Common myeloid progenitor, CD34-positive (primary cell): Measurements from ENCODE around the gene ITSN1.

Experiments used
- CTCF ChIA-PET: fragments of 350-600 bp; sonication (Branson Sonifier 250); formaldehyde crosslinking; loops from one replicate; lab custom pipeline; 2021; ENCODE audit warnings: antibody characterized with exemption; lab: Charles Lee
- POLR2A ChIA-PET: fragments of 350-600 bp; sonication (Branson Sonifier 250); formaldehyde crosslinking; loops from one replicate; lab custom pipeline; 2021; ENCODE audit warnings: antibody characterized with exemption; lab: Charles Lee
- DNase-seq, 3 donors: peaks; one replicate each; pipeline versions ENCODE4 v3.0.0 to v3.0.0-alpha.2; 2013
- H3K27ac ChIP-seq, 2 experiments: 1 replicate in 1 of 2; 2 replicates in 1 of 2; pipeline ENCODE4 v1.7.0; 2013; ENCODE audit warnings: inconsistent platforms in 2 of 2, low read length in 2 of 2, mild to moderate bottlenecking in 2 of 2, low read depth in 1 of 2, moderate library complexity in 1 of 2; ENCODE audit not compliant: severe bottlenecking in 2 of 2, insufficient read depth in 1 of 2, poor library complexity in 1 of 2
- H3K27me3 ChIP-seq, 5 experiments: replicated peaks in 2 of 5; 1 replicate in 3 of 5; 2 replicates in 2 of 5; pipeline versions ENCODE4 v1.6.1 to v1.7.0; 2013; ENCODE audit warnings: low read length in 4 of 5, mild to moderate bottlenecking in 2 of 5, moderate library complexity in 2 of 5, inconsistent platforms in 1 of 5; ENCODE audit not compliant: insufficient read depth in 5 of 5, control insufficient read depth in 4 of 5
- H3K36me3 ChIP-seq, 4 experiments: 1 replicate in 2 of 4; 2 replicates in 2 of 4; pipeline versions ENCODE4 v1.6.1 to v1.7.0; 2013; ENCODE audit warnings: low read length in 3 of 4, control low read depth in 1 of 4, mild to moderate bottlenecking in 1 of 4; ENCODE audit not compliant: control insufficient read depth in 4 of 4, insufficient read depth in 4 of 4
- H3K4me1 ChIP-seq, 4 experiments: 1 replicate in 3 of 4; 2 replicates in 1 of 4; pipeline versions ENCODE4 v1.6.1 to v1.7.1; 2013; ENCODE audit warnings: low read length in 3 of 4, mild to moderate bottlenecking in 3 of 4, control low read depth in 1 of 4, inconsistent platforms in 1 of 4, moderate library complexity in 1 of 4; ENCODE audit not compliant: control insufficient read depth in 4 of 4, insufficient read depth in 4 of 4; ENCODE audit errors: control extremely low read depth in 1 of 4
- H3K4me3 ChIP-seq, 7 experiments: 1 replicate in 4 of 7; 2 replicates in 3 of 7; pipeline versions ENCODE4 v1.5.1 to v1.7.0; 2013; ENCODE audit warnings: mild to moderate bottlenecking in 7 of 7, low read length in 6 of 7, moderate library complexity in 6 of 7, inconsistent platforms in 2 of 7, low read depth in 2 of 7, control low read depth in 1 of 7; ENCODE audit not compliant: insufficient read depth in 4 of 7, control insufficient read depth in 1 of 7; ENCODE audit errors: extremely low read depth in 1 of 7
- H3K9me3 ChIP-seq, 5 experiments: 1 replicate in 4 of 5; 2 replicates in 1 of 5; pipeline versions ENCODE4 v1.6.1 to v1.7.1; 2013; ENCODE audit warnings: low read length in 4 of 5, mild to moderate bottlenecking in 2 of 5, inconsistent platforms in 1 of 5, low read depth in 1 of 5, moderate library complexity in 1 of 5; ENCODE audit not compliant: control insufficient read depth in 4 of 5, insufficient read depth in 2 of 5; ENCODE audit errors: control extremely low read depth in 1 of 5
- WGBS: methylation state at CpG from one replicate; pipeline ENCODE4 v1.1.5; 2013; ENCODE audit not compliant: insufficient coverage; 5-methylcytosine and 5-hydroxymethylcytosine counted together

Gene ITSN1

DNA sequence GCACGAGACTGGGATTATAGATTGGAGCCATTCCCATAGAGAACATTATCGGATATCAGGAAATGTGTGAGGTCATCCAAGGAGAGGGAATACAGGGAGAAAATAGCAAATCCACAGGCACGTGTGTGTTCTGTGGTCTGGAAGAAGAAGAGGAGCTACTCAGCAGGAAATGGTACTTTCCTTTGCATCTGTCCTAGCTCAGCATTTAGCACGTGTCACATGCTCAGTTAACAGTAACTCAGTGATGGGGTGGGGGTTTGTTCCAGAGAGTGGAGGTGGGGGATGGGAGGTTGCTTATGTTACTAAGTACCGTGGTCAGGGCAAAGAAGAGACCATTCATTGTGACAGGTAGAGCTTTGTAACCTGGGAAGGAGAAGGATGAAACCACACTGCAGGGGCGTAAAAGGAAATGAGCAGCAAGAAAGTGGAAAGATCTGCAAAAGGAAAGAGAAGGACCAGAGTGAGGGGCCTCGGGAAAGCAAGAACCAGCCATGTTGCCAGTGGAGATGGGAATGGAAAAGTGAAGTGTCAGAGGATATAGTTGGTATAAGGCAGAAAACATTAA lies 172.9 kb downstream of the ITSN1 start:
- H3K27me3 ChIP-seq, result no peaks in the 10 kb centered on the region
- H3K9me3 ChIP-seq, result no peaks in the 10 kb centered on the region
- CTCF ChIA-PET, result no interaction called here
- H3K36me3 ChIP-seq, result no peaks in the 10 kb centered on the region
- peak in 2 of 3 donors; percentile 11 to 12 for DNase-seq
- peaks cover 0 to 11% (median 5%) of the 10 kb centered on the region in 4 experiments for H3K4me1 ChIP-seq
- H3K27ac ChIP-seq, result no peak overlapping the region
- WGBS, result 79% methylated on average over 5 of the region's 7 CpGs
- H3K4me3 ChIP-seq, result no peak overlapping the region
- POLR2A ChIA-PET, result no interaction called here

DNA sequence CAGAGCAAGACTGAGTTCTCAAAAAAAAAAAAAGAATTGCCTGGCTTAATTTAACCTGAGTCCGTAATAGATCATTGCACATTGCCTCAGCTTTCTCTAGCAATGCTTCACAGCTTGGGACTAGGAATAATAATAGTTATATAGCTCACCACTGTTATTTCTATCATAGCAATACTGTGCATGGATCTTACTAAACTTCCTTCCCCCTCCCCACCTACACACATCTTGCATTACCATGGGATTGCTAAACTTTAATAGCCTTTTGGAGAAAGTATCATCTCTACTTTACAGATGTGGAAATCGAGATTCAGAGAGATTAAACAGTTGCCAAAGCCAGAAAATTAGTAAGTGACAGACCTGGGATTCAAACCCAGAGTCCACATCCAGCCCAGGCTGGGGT lies 173.9 kb downstream of the ITSN1 start:
- CTCF ChIA-PET, result no interaction called here
- POLR2A ChIA-PET, result no interaction called here
- DNase-seq, result no peak
- Histone ChIP-seq H3K36me3 (no peaks in the 10 kb centered on the region), H3K4me3 (no peak overlapping the region), H3K9me3 (no peaks in the 10 kb centered on the region), H3K27ac (no peak overlapping the region), H3K4me1 (peaks cover 0 to 11% (median 5%) of the 10 kb centered on the region in 4 experiments), H3K27me3 (no peaks in the 10 kb centered on the region)
- 86% methylated on average over 1 of the region's 2 CpGs for WGBS

DNA sequence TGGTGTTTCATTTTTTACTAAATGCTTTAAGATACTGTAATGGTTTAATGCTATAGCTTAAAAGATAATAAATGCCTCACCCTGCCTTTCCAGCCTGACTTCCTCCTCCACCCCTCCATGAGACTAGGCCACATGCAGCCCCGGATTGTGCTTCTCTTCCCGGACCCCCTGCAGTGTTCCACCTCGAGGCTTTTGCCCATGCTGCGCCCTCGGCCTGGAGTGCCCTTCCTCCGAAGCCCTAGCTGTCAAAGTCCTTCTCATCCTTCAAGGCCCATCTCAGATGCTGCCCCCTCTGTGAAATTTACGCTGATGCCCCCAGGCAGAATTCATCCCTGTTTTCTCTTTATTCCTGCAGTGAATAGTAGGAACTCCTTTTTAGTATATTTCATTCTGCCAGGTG lies 174.8 kb downstream of the ITSN1 start:
- ChIA-PET POLR2A (no interaction called here), CTCF (no interaction called here)
- no peaks in the 10 kb centered on the region for H3K36me3 ChIP-seq
- H3K27me3 ChIP-seq, result no peaks in the 10 kb centered on the region
- no peak overlapping the region for H3K4me3 ChIP-seq
- H3K9me3 ChIP-seq, result no peaks in the 10 kb centered on the region
- 94% methylated on average over 3 of the region's 7 CpGs for WGBS
- H3K4me1 ChIP-seq, result peaks cover 0 to 11% (median 5%) of the 10 kb centered on the region in 4 experiments
- no peak for DNase-seq
- H3K27ac ChIP-seq, result no peak overlapping the region

DNA sequence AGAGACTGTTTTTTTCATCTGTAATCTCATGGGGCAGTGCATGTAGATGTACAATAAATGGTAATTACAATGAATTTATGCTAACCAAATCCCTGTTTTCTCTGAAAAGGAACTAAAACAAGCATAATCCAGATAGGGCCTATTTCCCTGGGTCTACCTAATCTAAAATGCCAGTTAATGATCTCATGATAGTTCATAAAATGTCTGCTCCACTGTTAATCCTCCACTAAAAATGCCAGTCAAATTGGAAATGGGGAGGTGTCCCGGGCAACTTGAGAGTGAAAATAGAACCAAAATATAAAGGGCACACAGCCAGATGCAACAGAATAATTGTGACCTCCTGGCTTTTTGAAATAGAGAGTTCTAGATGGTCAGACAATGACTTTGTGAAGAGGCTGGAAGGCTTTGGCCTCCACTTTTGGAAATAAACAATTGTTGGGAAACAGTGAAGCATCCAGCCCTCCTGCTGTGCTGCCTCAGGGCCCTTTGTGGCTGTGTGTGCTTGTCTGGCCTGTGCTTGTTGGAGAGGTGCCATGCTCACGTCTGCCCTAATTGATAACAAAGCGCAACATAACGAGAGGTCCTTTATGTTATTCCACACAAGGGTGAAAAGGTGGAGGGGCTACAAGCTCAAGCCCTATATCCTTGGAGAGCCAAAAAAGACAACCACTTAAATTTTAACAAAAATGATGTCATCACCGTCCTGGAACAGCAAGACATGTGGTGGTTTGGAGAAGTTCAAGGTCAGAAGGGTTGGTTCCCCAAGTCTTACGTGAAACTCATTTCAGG lies 175.6 kb downstream of the ITSN1 start:
- H3K9me3 ChIP-seq, result no peaks in the 10 kb centered on the region
- H3K4me1 ChIP-seq, result peaks cover 0 to 11% (median 5%) of the 10 kb centered on the region in 4 experiments
- H3K4me3 ChIP-seq, result no peak overlapping the region
- ChIA-PET CTCF (no interaction called here), POLR2A (no interaction called here)
- no peak overlapping the region for H3K27ac ChIP-seq
- DNase-seq, result peak in 1 of 3 donors; percentile 6
- no peaks in the 10 kb centered on the region for H3K27me3 ChIP-seq
- no peaks in the 10 kb centered on the region for H3K36me3 ChIP-seq
- WGBS, result 92% methylated on average over 4 of the region's 6 CpGs

DNA sequence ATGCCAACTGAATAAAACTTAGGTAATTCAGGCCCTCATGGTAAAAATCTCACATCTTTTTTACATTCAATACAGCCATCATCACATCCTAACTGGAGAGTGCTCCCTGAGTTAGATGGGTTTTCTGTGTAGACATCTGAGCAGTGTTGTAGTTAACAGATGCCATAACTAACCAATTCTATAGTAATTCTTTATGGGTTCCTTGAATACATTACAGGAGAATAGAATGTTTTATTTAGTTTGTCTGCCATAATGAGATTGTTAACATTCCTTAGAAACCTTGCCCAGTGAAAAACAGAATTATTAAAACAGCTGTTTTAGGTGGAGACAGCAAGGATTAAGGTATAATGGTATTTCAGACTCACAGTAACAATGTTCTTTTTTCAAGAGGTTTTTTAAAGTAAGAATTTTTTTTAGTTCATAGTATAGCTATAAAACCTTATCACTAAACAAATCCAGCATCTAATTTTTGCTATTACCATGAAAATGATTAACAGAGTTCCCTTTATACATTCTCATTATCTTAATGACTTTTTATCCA lies 178.0 kb downstream of the ITSN1 start:
- Histone ChIP-seq H3K27me3 (no peaks in the 10 kb centered on the region), H3K4me1 (peaks cover 0 to 3% (median 1%) of the 10 kb centered on the region in 4 experiments), H3K4me3 (no peak overlapping the region), H3K27ac (no peak overlapping the region), H3K36me3 (no peaks in the 10 kb centered on the region), H3K9me3 (no peaks in the 10 kb centered on the region)
- CTCF ChIA-PET, result no interaction called here
- POLR2A ChIA-PET, result no interaction called here
- DNase-seq, result no peak

DNA sequence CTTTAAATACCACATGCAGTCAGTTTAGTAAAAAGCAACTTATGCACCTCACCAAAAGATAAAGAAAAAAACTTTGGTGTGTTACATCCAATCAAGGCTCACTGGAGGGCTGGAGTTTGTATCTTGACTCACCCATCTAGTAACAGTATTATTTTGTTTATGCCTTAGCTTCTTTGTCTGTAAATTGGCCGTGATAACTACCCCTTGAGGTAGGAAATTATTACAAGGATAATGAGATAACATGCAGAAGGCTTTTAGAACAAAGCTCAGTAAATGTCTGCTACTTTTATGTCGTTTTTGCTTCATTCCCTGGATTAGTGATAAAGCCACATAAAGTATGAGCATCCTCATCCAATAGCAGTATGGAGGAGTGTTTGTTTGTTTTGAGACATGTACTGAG lies 178.5 kb downstream of the ITSN1 start:
- no peak for DNase-seq
- CTCF ChIA-PET, result no interaction called here
- H3K4me3 ChIP-seq, result no peak overlapping the region

More for the DNA sequence above, 178.5 kb downstream of the ITSN1 start:
- no CpG with 5 or more reads among the region's 2 CpGs for WGBS
- Histone ChIP-seq H3K27me3 (no peaks in the 10 kb centered on the region), H3K4me1 (no peaks in the 10 kb centered on the region), H3K9me3 (no peaks in the 10 kb centered on the region), H3K36me3 (no peaks in the 10 kb centered on the region), H3K27ac (no peak overlapping the region)
- POLR2A ChIA-PET, result no interaction called here
